ENCODE data around the gene ADAMTS19. TPM values are rescaled to one million over a fixed set of nuclear protein-coding genes. Genes with fewer than 3 reads are reported as not detected.

ADAMTS19 gene
- total RNA-seq, 1 donor from 2014 or later = 22.1 TPM

- Mint-ChIP-seq H3K9me3 (ENCODE audit: unreplicated experiment) (peaks cover 2% of the 10 kb centered on the region), H3K36me3 (ENCODE audit: unreplicated experiment) (no peaks in the 10 kb centered on the region), H3K4me3 (ENCODE audit: unreplicated experiment) (no peak overlapping the region), H3K27me3 (ENCODE audit: unreplicated experiment) (no peaks in the 10 kb centered on the region), H3K4me1 (ENCODE audit: low read depth, unreplicated experiment) (no peaks in the 10 kb centered on the region), H3K27ac (ENCODE audit: unreplicated experiment) (no peak overlapping the region)
- no peak for DNase-seq
- TF ChIP-seq CTCF (IDR thresholded peaks at IDR 0.05; ENCODE audit: partially characterized antibody, unreplicated experiment) = no peak
These were observed 256.1 kb downstream of the ADAMTS19 start for GRCh38 chr5:129716235-129716634.

- no peak for DNase-seq
- Mint-ChIP-seq H3K27me3 (ENCODE audit: unreplicated experiment) (no peaks in the 10 kb centered on the region), H3K4me3 (ENCODE audit: unreplicated experiment) (no peak overlapping the region), H3K9me3 (ENCODE audit: unreplicated experiment) (peaks cover 2% of the 10 kb centered on the region), H3K27ac (ENCODE audit: unreplicated experiment) (no peak overlapping the region), H3K4me1 (ENCODE audit: low read depth, unreplicated experiment) (no peaks in the 10 kb centered on the region), H3K36me3 (ENCODE audit: unreplicated experiment) (no peaks in the 10 kb centered on the region)
- TF ChIP-seq CTCF (IDR thresholded peaks at IDR 0.05; ENCODE audit: partially characterized antibody, unreplicated experiment) = no peak
These were observed 256.6 kb downstream of the ADAMTS19 start for GRCh38 chr5:129716651-129717050.

GRCh38 chr5:129717751-129718310 is 257.7 kb downstream of the ADAMTS19 start:
- DNase-seq = no peak
- H3K27ac Mint-ChIP-seq (ENCODE audit: unreplicated experiment) = no peak overlapping the region
- no peaks in the 10 kb centered on the region for H3K27me3 Mint-ChIP-seq (ENCODE audit: unreplicated experiment)
- no peaks in the 10 kb centered on the region for H3K4me1 Mint-ChIP-seq (ENCODE audit: low read depth, unreplicated experiment)
- H3K36me3 Mint-ChIP-seq (ENCODE audit: unreplicated experiment) = no peaks in the 10 kb centered on the region
- H3K4me3 Mint-ChIP-seq (ENCODE audit: unreplicated experiment) = no peak overlapping the region
- peaks cover 2% of the 10 kb centered on the region for H3K9me3 Mint-ChIP-seq (ENCODE audit: unreplicated experiment)
- TF ChIP-seq CTCF (IDR thresholded peaks at IDR 0.05; ENCODE audit: partially characterized antibody, unreplicated experiment) = no peak

GRCh38 chr5:129718471-129719090 is 258.5 kb downstream of the ADAMTS19 start:
- Mint-ChIP-seq H3K4me1 (ENCODE audit: low read depth, unreplicated experiment) (no peaks in the 10 kb centered on the region), H3K9me3 (ENCODE audit: unreplicated experiment) (no peaks in the 10 kb centered on the region), H3K27me3 (ENCODE audit: unreplicated experiment) (no peaks in the 10 kb centered on the region), H3K4me3 (ENCODE audit: unreplicated experiment) (no peak overlapping the region), H3K36me3 (ENCODE audit: unreplicated experiment) (no peaks in the 10 kb centered on the region), H3K27ac (ENCODE audit: unreplicated experiment) (no peak overlapping the region)
- DNase-seq = no peak
- no peak for TF ChIP-seq CTCF (IDR thresholded peaks at IDR 0.05; ENCODE audit: partially characterized antibody, unreplicated experiment)

GRCh38 chr5:129724222-129724621 is 264.1 kb downstream of the ADAMTS19 start:
- no peaks in the 10 kb centered on the region for H3K36me3 Mint-ChIP-seq (ENCODE audit: unreplicated experiment)
- no peak for TF ChIP-seq CTCF (IDR thresholded peaks at IDR 0.05; ENCODE audit: partially characterized antibody, unreplicated experiment)
- H3K4me1 Mint-ChIP-seq (ENCODE audit: low read depth, unreplicated experiment) = peaks cover 4% of the 10 kb centered on the region
- no peaks in the 10 kb centered on the region for H3K9me3 Mint-ChIP-seq (ENCODE audit: unreplicated experiment)
- no peak overlapping the region for H3K4me3 Mint-ChIP-seq (ENCODE audit: unreplicated experiment)
- no peak overlapping the region for H3K27ac Mint-ChIP-seq (ENCODE audit: unreplicated experiment)
- no peaks in the 10 kb centered on the region for H3K27me3 Mint-ChIP-seq (ENCODE audit: unreplicated experiment)
- DNase-seq = no peak
